MM.1S (cell line): ENCODE measurements around the gene TWSG1.
"Not testable (repeated sequence)": the region's sequence is repeated elsewhere in the genome, so short reads cannot be mapped to it uniquely, and the experiment has no call there.

Source experiments
- DNase-seq: peaks from one replicate; pipeline ENCODE4 v3.0.0-alpha.2; 2015
- H2AFZ ChIP-seq: fragments of 300-600 bp; sonication (generic); 2 replicates; pipeline ENCODE4 v1.6.0; 2016; ENCODE audit warnings: antibody characterized with exemption, low read length
- H3F3A ChIP-seq: fragments of 300-600 bp; sonication (generic); 2 replicates; pipeline ENCODE4 v1.6.1; 2016; ENCODE audit warnings: mild to moderate bottlenecking, antibody characterized with exemption, low read length, moderate library complexity, mixed read lengths; ENCODE audit not compliant: insufficient read depth
- H3K27ac ChIP-seq: fragments of 300-600 bp; sonication (generic); 2 replicates; pipeline ENCODE4 v1.5.1; 2016; ENCODE audit warnings: mild to moderate bottlenecking, low read length
- H3K27me3 ChIP-seq: fragments of 300-600 bp; sonication (generic); replicated peaks from 2 replicates; pipeline ENCODE4 v1.6.0; 2016; ENCODE audit warnings: low read length; ENCODE audit not compliant: insufficient read depth
- H3K36me3 ChIP-seq: fragments of 300-600 bp; sonication (generic); replicated peaks from 2 replicates; pipeline ENCODE4 v1.6.1; 2016; ENCODE audit warnings: mild to moderate bottlenecking, low read length, mixed read lengths; ENCODE audit not compliant: insufficient read depth
- H3K4me1 ChIP-seq: fragments of 300-600 bp; sonication (generic); 2 replicates; pipeline ENCODE4 v1.6.1; 2016; ENCODE audit warnings: low read length, mixed read lengths
- H3K4me2 ChIP-seq: fragments of 300-600 bp; sonication (generic); 2 replicates; pipeline ENCODE4 v1.6.0; 2016; ENCODE audit warnings: low read depth, low read length
- H3K4me3 ChIP-seq: fragments of 300-600 bp; sonication (generic); 2 replicates; pipeline ENCODE4 v1.5.1; 2016; ENCODE audit warnings: low read length, mixed read lengths
- H3K79me2 ChIP-seq: fragments of 300-600 bp; sonication (generic); 2 replicates; pipeline ENCODE4 v1.6.1; 2016; ENCODE audit warnings: mixed run types, low read length, mixed read lengths
- H3K9ac ChIP-seq: fragments of 300-600 bp; sonication (generic); 2 replicates; pipeline ENCODE4 v1.6.1; 2016; ENCODE audit warnings: low read length, mixed read lengths
- H3K9me2 ChIP-seq: fragments of 300-600 bp; sonication (generic); replicated peaks from 2 replicates; pipeline ENCODE4 v1.6.1; 2016; ENCODE audit warnings: mild to moderate bottlenecking, low read length, mixed read lengths; ENCODE audit not compliant: insufficient read depth
- H3K9me3 ChIP-seq: fragments of 300-600 bp; sonication (generic); replicated peaks from 2 replicates; pipeline ENCODE4 v1.6.1; 2016; ENCODE audit warnings: mild to moderate bottlenecking, low read length, mixed read lengths; ENCODE audit not compliant: insufficient read depth
- H4K20me1 ChIP-seq: fragments of 300-600 bp; sonication (generic); 2 replicates; pipeline ENCODE4 v1.6.1; 2016; ENCODE audit warnings: mild to moderate bottlenecking, low read length, moderate library complexity, mixed read lengths; ENCODE audit not compliant: insufficient read depth
- EZH2 ChIP-seq: fragments of 300-600 bp; sonication (generic); optimal IDR thresholded peaks from 2 replicates; pipeline ENCODE3; 2017; ENCODE audit warnings: low read depth, mild to moderate bottlenecking, antibody characterized with exemption, low read length, mixed read lengths
- EZH2phosphoT487 ChIP-seq: fragments of 300-600 bp; sonication (generic); IDR thresholded peaks from 2 replicates; pipeline ENCODE4 v1.6.1; 2018; ENCODE audit warnings: antibody characterized with exemption, low read length
- TF ChIP-seq, protein P1 (sequence below): fragments of 300-600 bp; sonication (generic); IDR thresholded peaks from 2 replicates; pipeline ENCODE4 v1.5.1; 2016; ENCODE audit warnings: antibody characterized with exemption, low read length, mixed read lengths

The TWSG1 gene

DNA sequence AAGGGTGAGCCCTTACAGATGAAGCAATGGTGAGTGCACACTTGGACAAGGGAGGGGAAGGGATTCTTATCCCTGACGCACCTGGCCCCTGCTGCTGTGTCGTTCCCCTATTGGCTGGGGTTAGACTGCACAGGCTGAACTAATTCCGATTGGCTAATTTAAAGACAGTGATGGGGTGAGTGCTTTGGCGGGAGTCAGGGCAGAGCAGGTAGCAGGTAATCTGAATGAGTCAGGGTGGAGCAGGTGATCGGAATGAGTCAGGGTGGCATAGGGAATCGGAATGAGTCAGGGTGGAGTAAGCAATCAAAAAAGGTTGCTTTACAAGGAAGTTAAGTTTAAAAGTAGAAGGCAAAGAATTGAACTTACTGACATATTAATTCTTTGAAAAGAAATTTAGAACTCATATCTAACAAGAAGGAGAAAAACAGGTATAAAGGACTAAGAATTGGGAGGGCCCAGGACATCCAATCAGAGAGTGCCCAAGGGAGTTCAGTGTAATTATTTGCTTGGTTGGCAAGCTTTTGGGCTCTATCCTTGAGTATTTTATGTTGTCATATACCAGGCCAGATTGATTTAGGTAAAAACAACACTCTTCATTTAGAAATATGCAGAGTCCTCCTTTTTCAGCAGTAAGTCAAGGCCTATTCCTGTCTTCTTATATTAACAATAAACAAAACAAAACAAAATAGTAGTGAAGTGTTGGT, 88.4 kb downstream of the TWSG1 start:
- H3K9ac ChIP-seq, result no peak overlapping the region
- no peaks in the 10 kb centered on the region for H3K79me2 ChIP-seq
- H3F3A ChIP-seq, result no peaks in the 10 kb centered on the region; the same call in 1 of the 2 replicates
- no peaks in the 10 kb centered on the region for H3K9me2 ChIP-seq
- H3K4me3 ChIP-seq, result no peak overlapping the region
- no peak overlapping the region for H2AFZ ChIP-seq
- no peak for DNase-seq
- no peak for TF ChIP-seq EZH2
- no peak for TF ChIP-seq EZH2phosphoT487
- TF ChIP-seq, protein P1, sequence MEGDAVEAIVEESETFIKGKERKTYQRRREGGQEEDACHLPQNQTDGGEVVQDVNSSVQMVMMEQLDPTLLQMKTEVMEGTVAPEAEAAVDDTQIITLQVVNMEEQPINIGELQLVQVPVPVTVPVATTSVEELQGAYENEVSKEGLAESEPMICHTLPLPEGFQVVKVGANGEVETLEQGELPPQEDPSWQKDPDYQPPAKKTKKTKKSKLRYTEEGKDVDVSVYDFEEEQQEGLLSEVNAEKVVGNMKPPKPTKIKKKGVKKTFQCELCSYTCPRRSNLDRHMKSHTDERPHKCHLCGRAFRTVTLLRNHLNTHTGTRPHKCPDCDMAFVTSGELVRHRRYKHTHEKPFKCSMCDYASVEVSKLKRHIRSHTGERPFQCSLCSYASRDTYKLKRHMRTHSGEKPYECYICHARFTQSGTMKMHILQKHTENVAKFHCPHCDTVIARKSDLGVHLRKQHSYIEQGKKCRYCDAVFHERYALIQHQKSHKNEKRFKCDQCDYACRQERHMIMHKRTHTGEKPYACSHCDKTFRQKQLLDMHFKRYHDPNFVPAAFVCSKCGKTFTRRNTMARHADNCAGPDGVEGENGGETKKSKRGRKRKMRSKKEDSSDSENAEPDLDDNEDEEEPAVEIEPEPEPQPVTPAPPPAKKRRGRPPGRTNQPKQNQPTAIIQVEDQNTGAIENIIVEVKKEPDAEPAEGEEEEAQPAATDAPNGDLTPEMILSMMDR, result no peak
- peaks cover 7% of the 10 kb centered on the region for H3K4me1 ChIP-seq
- no peaks in the 10 kb centered on the region for H3K36me3 ChIP-seq
- no peaks in the 10 kb centered on the region for H4K20me1 ChIP-seq
- no peaks in the 10 kb centered on the region for H3K27me3 ChIP-seq
- H3K9me3 ChIP-seq, result no peaks in the 10 kb centered on the region
- no peak overlapping the region for H3K27ac ChIP-seq
- H3K4me2 ChIP-seq, result no peak overlapping the region

DNA sequence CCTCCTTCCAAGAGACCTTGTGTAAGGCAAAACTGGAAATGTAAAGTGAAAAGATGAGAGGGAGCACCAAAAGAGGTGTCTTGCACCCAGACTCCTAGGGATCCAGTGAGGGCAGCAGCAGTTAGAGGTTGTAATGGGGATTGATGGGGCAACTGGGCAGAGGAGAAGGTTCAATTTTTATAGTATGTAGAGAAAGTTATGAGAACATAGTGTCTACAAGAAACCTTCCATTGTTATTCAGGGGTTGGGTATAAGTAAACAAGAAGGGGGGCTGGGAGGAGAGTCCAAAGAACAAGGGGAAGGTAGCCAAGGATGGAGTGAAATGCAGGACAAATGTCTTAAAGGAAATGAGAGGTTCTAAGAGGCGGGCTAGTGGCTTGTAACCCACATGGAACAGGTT, 89.1 kb downstream of the TWSG1 start:
- not testable (repeated sequence) for H3K27ac ChIP-seq, H3F3A ChIP-seq, H3K9ac ChIP-seq, H3K27me3 ChIP-seq, DNase-seq, H2AFZ ChIP-seq, H3K4me1 ChIP-seq, H3K9me3 ChIP-seq, H3K9me2 ChIP-seq, H4K20me1 ChIP-seq, H3K4me3 ChIP-seq, H3K4me2 ChIP-seq, H3K36me3 ChIP-seq, H3K79me2 ChIP-seq

DNA sequence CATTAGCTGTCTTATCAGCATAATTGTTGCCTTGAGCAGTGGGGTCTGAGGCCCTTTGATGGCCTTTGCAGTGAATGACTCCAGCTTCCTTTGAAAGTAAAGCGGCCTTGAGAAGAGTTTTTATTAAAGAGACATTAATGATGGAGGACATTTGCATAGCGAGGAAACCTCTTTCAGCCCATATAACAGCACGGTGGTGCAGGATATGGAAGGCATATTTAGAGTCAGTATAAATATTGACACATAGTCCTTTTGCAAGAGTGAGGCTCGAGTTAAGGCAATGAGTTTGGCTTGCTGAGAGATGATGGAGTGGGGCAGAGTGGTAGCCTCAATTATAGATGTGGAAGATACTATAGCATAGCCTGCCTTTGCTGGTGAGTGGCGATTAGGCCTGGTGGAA, 89.7 kb downstream of the TWSG1 start:
- H3K36me3 ChIP-seq, H3K79me2 ChIP-seq, H3K9me2 ChIP-seq, H3K27ac ChIP-seq, H4K20me1 ChIP-seq, H3K9me3 ChIP-seq, H3K9ac ChIP-seq, H3K4me1 ChIP-seq, H3K4me3 ChIP-seq, H3K27me3 ChIP-seq, DNase-seq, H3F3A ChIP-seq, H2AFZ ChIP-seq, H3K4me2 ChIP-seq: not testable (repeated sequence)

DNA sequence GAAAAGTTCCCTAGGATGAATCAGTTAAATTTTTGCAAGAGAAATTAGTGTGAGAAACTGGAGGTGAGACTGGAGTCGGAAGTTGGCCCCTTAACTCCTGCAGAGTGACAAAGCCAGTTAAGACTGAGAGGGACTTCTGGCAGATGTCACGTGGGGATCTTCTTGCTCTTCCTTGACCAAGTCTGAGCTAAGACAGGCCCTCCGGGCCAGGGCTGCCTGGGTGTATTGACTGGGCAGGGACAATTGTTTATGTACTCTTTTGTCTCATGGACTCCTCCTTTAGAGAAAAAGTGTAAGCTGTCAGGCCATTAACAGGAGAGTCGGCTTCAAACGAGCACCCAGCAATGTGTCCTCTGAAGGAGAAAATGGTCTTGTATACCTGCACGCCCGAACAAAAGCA, 92.2 kb downstream of the TWSG1 start:
- Histone ChIP-seq H3K27ac (no peak overlapping the region), H3K9me2 (no peaks in the 10 kb centered on the region), H3K27me3 (no peaks in the 10 kb centered on the region), H3K4me1 (no peaks in the 10 kb centered on the region), H3K4me2 (no peak overlapping the region), H4K20me1 (no peaks in the 10 kb centered on the region), H3F3A (no peaks in the 10 kb centered on the region), H3K79me2 (no peaks in the 10 kb centered on the region), H2AFZ (no peak overlapping the region), H3K9ac (no peak overlapping the region), H3K36me3 (no peaks in the 10 kb centered on the region), H3K9me3 (no peaks in the 10 kb centered on the region), H3K4me3 (no peak overlapping the region)
- DNase-seq, result no peak
- TF ChIP-seq, protein P1, result no peak
- TF ChIP-seq EZH2phosphoT487 (no peak), EZH2 (no peak)
